Right ventricle myocardium inferior (tissue), 1 donor: ENCODE results near the gene GFRA4. TPM values are rescaled to one million over a fixed set of nuclear protein-coding genes. Genes with fewer than 3 reads are reported as not detected.

ENCODE experiments used
- total RNA-seq: library from RNA; stranded (reverse); fragmentation: NEBNext Ultra II Directional; extraction: Animal tissue kit (Norgen Biotek cat#: 25700); gene quantifications from one replicate; pipeline ENCODE4 v1.2.1, GENCODE V29; 2021
- donor health status: DM: no; HTN: yes; CAD: no; lungs with severe emphysema.

Gene GFRA4
- total RNA-seq, 1 donor from 2014 or later: not detected

Other genes starting within 250 kb of the GFRA4 start
- gene ATRN, start 192.4 kb downstream of the GFRA4 start, total RNA-seq: 32.5 TPM
- gene ADAM33, start 18.6 kb upstream of the GFRA4 start, total RNA-seq: 13.4 TPM
- gene SIGLEC1, start 49.2 kb upstream of the GFRA4 start, total RNA-seq: 9.5 TPM
- gene HSPA12B, start 69.3 kb upstream of the GFRA4 start, total RNA-seq: 17.5 TPM
- 14.6 TPM for gene ADISSP, start 104.4 kb upstream of the GFRA4 start, total RNA-seq
- gene SPEF1, start 118.0 kb upstream of the GFRA4 start, total RNA-seq: 0.14 TPM
- gene CENPB, start 123.3 kb upstream of the GFRA4 start, total RNA-seq: 68.2 TPM
- 10.1 TPM for gene CDC25B, start 132.9 kb upstream of the GFRA4 start, total RNA-seq
- 9.8 TPM for gene AP5S1, start 157.1 kb upstream of the GFRA4 start, total RNA-seq
- gene MAVS, start 183.4 kb upstream of the GFRA4 start, total RNA-seq: 35.0 TPM
- 16.6 TPM for gene PANK2, start 226.0 kb upstream of the GFRA4 start, total RNA-seq